ENCODE results near the gene ZNF479.
"Not testable (repeated sequence)": the region's sequence is repeated elsewhere in the genome, so short reads cannot be mapped to it uniquely, and the experiment has no call there.

The ZNF479 gene
- total RNA-seq = 0 to 1.5 (median 0) reads per million in 17 experiments

DNA sequence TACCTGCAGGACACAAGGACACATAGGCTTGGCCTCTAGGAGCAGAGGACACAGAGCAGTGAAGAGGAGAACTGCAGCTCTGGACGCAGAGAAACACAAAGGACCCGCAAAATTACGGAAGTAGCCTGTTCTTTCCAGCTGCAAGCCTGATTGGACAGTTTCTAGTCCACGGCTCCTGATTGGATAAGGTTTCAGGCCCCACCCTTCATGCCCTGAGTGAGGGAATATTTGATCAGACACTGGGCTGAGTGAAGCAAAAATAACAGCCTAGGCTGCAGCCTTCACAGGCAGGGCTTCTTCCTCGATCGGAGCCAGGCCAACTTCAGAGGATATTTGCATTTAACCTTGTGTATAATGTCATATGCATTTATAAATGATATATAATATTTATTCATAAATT lies at the start of gene ZNF479:
Gene ZNF479, minus strand, starts transcription at position 101 of the 400 bp plus-strand sequence. CDS start 112 bp downstream, outside the sequence.
- not testable (repeated sequence) for DNase-seq

DNA sequence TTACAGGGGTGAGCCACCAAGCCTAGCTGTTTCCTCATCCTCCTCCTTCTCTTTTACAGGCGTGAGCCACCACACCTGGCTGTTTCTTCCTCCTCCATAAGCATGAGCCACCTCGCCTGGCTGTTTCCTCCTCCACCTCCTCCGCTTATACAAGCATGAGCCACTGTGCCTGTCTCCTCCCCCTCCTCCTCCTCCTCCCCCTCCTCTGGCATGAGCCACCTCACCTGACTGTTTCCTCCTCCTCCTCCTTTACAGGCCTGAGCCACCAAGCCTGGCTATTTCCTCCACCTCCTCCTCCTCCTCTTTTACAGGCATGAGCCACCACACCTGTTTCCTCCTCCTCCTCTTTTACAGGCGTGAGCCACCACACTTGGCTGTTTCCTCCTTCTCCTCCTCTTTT lies 49.8 kb upstream of the ZNF479 start:
- DNase-seq = no peak

- DNase-seq = no peak
Observed at GRCh38 chr7:57181281-57181680, 49.0 kb upstream of the ZNF479 start.

DNA sequence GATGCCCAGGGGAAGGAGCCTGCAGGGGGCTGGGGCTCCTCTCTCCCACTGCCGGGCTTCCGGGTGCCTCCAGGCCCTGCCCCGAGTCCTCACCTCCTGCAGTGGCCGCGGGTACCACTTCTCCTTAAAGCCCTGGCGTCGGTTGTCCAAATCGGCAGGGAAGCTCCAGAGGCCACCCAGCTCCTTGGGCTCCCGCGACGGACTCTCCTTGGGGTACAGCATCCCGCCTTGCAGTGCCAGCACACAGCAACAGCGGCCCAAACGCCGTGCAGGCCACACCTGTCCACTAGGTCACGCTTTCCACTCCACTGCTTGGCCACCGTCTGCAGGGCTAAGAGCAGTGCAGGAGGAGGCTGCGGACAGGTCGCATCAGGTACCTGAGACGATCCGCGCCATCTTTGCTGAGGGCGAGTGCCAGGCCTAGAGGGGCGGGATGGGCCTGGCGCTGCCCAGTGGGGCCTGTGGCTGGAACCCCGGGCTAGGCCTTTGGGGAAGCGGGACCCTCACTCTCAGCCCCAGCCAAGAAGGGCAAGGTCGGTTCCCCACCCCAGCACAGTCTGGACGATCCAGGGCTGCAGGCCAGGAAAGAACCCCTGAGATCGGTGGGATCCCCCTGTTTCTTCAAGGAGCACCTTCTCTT lies 47.7 kb upstream of the ZNF479 start:
- no peak for DNase-seq

GRCh38 chr7:57178768-57179139 lies 46.5 kb upstream of the ZNF479 start:
- no peak for DNase-seq

DNA sequence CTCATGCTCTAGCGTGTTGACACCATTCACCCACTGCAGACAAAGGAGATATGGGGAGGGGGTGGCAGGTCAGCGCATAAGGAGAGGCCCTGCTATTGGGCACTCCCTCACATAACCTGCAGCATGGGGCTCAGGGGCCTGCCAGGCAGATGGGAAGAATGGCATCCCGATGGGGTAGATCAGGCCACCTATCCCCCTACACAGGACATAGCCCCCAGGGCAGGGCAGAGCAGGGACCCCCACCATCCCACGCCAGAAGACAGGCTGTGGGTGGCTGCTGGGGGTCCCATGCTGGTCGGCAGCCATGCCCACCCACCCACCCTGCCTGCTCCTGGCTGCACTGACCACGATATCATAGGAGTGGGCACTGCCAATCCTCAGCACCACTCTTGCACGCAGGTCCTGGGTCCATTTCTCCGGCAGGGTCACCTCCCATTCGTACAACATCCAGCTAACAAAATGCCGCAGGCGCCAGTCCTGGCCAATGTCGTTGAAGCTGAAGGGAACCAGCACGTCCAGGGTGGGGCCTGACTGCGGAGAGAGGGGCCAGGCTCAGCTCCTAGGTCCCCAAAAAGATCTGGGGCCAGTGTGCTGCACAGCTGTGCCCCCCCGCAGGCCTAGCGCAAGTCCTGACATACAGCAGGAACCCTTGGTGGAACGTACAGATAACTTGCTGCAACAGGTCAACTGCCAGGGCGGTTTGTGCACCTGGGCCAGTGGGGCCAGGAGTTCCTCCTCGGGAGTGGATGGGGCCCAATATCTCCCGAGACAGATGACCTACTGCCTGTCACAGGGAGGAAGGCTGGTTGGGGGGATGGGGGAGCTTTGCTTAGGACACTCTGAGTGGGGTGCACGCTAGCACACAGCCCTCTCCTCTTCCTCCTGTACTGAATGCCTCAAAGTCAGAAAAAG lies 45.9 kb upstream of the ZNF479 start:
- no peak for DNase-seq

DNA sequence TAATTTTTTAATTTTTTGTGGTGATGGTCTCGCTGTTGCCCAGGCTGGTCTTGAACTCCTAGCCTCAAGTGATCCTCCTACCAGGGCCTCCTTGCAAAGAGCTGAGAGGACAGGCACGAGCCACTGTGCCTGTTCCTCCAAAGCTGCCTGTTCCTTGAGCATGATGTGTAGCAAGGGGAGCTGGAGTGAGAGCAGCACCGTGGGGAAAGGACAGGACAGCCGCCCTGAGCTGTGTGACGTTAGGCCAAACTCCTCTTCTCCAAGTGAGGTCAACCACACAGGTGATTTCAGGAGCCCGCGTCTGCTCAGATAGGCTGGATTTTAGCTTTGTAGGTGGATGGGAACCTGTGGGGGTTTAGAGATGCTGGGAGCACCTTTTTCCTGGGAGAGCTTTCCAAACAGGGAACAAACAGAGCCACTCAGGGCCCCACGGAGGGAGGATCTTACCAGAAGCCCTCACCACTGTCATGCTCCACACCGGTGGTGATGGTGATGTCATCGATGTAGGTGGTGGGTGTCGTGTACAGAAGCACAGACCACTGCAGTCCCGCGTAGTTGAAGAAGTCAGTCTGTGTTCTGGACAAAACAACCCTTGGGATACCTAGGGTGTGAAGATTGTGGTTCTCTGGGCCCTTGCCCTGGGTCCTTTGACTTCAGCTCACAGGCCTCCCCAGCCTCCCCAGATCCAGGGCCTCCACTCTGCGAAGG lies 44.8 kb upstream of the ZNF479 start:
- no peak for DNase-seq

GRCh38 chr7:57165285-57165899 lies 33.2 kb upstream of the ZNF479 start:
- no peak for DNase-seq

- not testable (repeated sequence) for DNase-seq
Observed at GRCh38 chr7:57120123-57120784, 12.0 kb downstream of the ZNF479 start.

Measured in suppressor macrophage (primary cell).